ENCODE results near the gene EZR.
A peak's percentile ranks its signal among the peaks of the same experiment; 100 is the strongest.
"Not testable (repeated sequence)": the region's sequence is repeated elsewhere in the genome, so short reads cannot be mapped to it uniquely, and the experiment has no call there.

The EZR gene

GRCh38 chr6:158849899-158850806, 31.0 kb upstream of the EZR start:
- Mint-ChIP-seq H3K27ac (peak overlapping the region; percentile 95), H3K27me3 (no peaks in the 10 kb centered on the region), H3K4me3 (peak overlapping the region; percentile 61), H3K9me3 (no peaks in the 10 kb centered on the region), H3K4me1 (ENCODE audit: low read depth) (no peaks in the 10 kb centered on the region), H3K36me3 (ENCODE audit: low read depth) (no peaks in the 10 kb centered on the region)

GRCh38 chr6:158848490-158848895, 29.3 kb upstream of the EZR start:
- no peaks in the 10 kb centered on the region for H3K27me3 Mint-ChIP-seq
- no peak overlapping the region for H3K27ac Mint-ChIP-seq
- no peak overlapping the region for H3K4me3 Mint-ChIP-seq
- H3K36me3 Mint-ChIP-seq (ENCODE audit: low read depth): no peaks in the 10 kb centered on the region
- H3K4me1 Mint-ChIP-seq (ENCODE audit: low read depth): no peaks in the 10 kb centered on the region
- no peaks in the 10 kb centered on the region for H3K9me3 Mint-ChIP-seq

GRCh38 chr6:158847786-158848185, 28.6 kb upstream of the EZR start:
- no peaks in the 10 kb centered on the region for H3K36me3 Mint-ChIP-seq (ENCODE audit: low read depth)
- H3K4me1 Mint-ChIP-seq (ENCODE audit: low read depth): no peaks in the 10 kb centered on the region
- H3K27me3 Mint-ChIP-seq: no peaks in the 10 kb centered on the region
- H3K9me3 Mint-ChIP-seq: peaks cover 3% of the 10 kb centered on the region
- no peak overlapping the region for H3K27ac Mint-ChIP-seq
- no peak overlapping the region for H3K4me3 Mint-ChIP-seq

GRCh38 chr6:158847012-158847529, 27.9 kb upstream of the EZR start:
- Mint-ChIP-seq H3K36me3 (ENCODE audit: low read depth) (no peaks in the 10 kb centered on the region), H3K27me3 (no peaks in the 10 kb centered on the region), H3K27ac (no peak overlapping the region), H3K4me1 (ENCODE audit: low read depth) (no peaks in the 10 kb centered on the region), H3K4me3 (no peak overlapping the region), H3K9me3 (peaks cover 5% of the 10 kb centered on the region)

GRCh38 chr6:158843751-158844683, 24.8 kb upstream of the EZR start:
- Mint-ChIP-seq H3K9me3 (peaks cover 5% of the 10 kb centered on the region), H3K27ac (no peak overlapping the region), H3K4me3 (no peak overlapping the region), H3K27me3 (no peaks in the 10 kb centered on the region), H3K36me3 (ENCODE audit: low read depth) (no peaks in the 10 kb centered on the region), H3K4me1 (ENCODE audit: low read depth) (no peaks in the 10 kb centered on the region)

GRCh38 chr6:158841358-158841757, 22.2 kb upstream of the EZR start:
- H3K4me3 Mint-ChIP-seq: no peak overlapping the region
- H3K4me1 Mint-ChIP-seq (ENCODE audit: low read depth): peaks cover 6% of the 10 kb centered on the region
- H3K36me3 Mint-ChIP-seq (ENCODE audit: low read depth): no peaks in the 10 kb centered on the region
- H3K27ac Mint-ChIP-seq: no peak overlapping the region
- H3K27me3 Mint-ChIP-seq: no peaks in the 10 kb centered on the region
- peaks cover 5% of the 10 kb centered on the region for H3K9me3 Mint-ChIP-seq

GRCh38 chr6:158840465-158840864, 21.3 kb upstream of the EZR start:
- Mint-ChIP-seq H3K27me3 (no peaks in the 10 kb centered on the region), H3K4me1 (ENCODE audit: low read depth) (peaks cover 10% of the 10 kb centered on the region), H3K36me3 (ENCODE audit: low read depth) (no peaks in the 10 kb centered on the region), H3K27ac (no peak overlapping the region), H3K9me3 (peaks cover 5% of the 10 kb centered on the region), H3K4me3 (no peak overlapping the region)

GRCh38 chr6:158839796-158840195, 20.6 kb upstream of the EZR start:
- no peak overlapping the region for H3K27ac Mint-ChIP-seq
- no peaks in the 10 kb centered on the region for H3K36me3 Mint-ChIP-seq (ENCODE audit: low read depth)
- H3K4me3 Mint-ChIP-seq: no peak overlapping the region
- peaks cover 5% of the 10 kb centered on the region for H3K9me3 Mint-ChIP-seq
- H3K27me3 Mint-ChIP-seq: no peaks in the 10 kb centered on the region
- H3K4me1 Mint-ChIP-seq (ENCODE audit: low read depth): peaks cover 10% of the 10 kb centered on the region

- not testable (repeated sequence) for H3K4me3 Mint-ChIP-seq; H3K27me3 Mint-ChIP-seq; H3K36me3 Mint-ChIP-seq (ENCODE audit: low read depth); H3K4me1 Mint-ChIP-seq (ENCODE audit: low read depth); H3K9me3 Mint-ChIP-seq; H3K27ac Mint-ChIP-seq
Observed at GRCh38 chr6:158838790-158839189, 19.6 kb upstream of the EZR start.

GRCh38 chr6:158837684-158838625, 18.8 kb upstream of the EZR start:
- Mint-ChIP-seq H3K36me3 (ENCODE audit: low read depth) (no peaks in the 10 kb centered on the region), H3K4me1 (ENCODE audit: low read depth) (peaks cover 10% of the 10 kb centered on the region), H3K27me3 (no peaks in the 10 kb centered on the region), H3K4me3 (no peak overlapping the region), H3K9me3 (peaks cover 3% of the 10 kb centered on the region), H3K27ac (no peak overlapping the region)

GRCh38 chr6:158836625-158837311, 17.6 kb upstream of the EZR start:
- no peaks in the 10 kb centered on the region for H3K27me3 Mint-ChIP-seq
- no peaks in the 10 kb centered on the region for H3K36me3 Mint-ChIP-seq (ENCODE audit: low read depth)
- peaks cover 10% of the 10 kb centered on the region for H3K4me1 Mint-ChIP-seq (ENCODE audit: low read depth)
- no peaks in the 10 kb centered on the region for H3K9me3 Mint-ChIP-seq
- H3K4me3 Mint-ChIP-seq: no peak overlapping the region
- H3K27ac Mint-ChIP-seq: no peak overlapping the region

GRCh38 chr6:158835616-158836221, 16.6 kb upstream of the EZR start:
- Mint-ChIP-seq H3K9me3 (no peaks in the 10 kb centered on the region), H3K4me1 (ENCODE audit: low read depth) (peaks cover 10% of the 10 kb centered on the region), H3K4me3 (no peak overlapping the region), H3K36me3 (ENCODE audit: low read depth) (no peaks in the 10 kb centered on the region), H3K27ac (no peak overlapping the region), H3K27me3 (no peaks in the 10 kb centered on the region)

- H3K9me3 Mint-ChIP-seq: no peaks in the 10 kb centered on the region
- H3K36me3 Mint-ChIP-seq (ENCODE audit: low read depth): no peaks in the 10 kb centered on the region
- H3K4me3 Mint-ChIP-seq: no peak overlapping the region
- no peaks in the 10 kb centered on the region for H3K27me3 Mint-ChIP-seq
- peak overlapping the region; percentile 1 for H3K27ac Mint-ChIP-seq
- peaks cover 10% of the 10 kb centered on the region for H3K4me1 Mint-ChIP-seq (ENCODE audit: low read depth)
Observed at GRCh38 chr6:158834675-158835385, 15.7 kb upstream of the EZR start.

Measured in stimulated activated naive CD8-positive, alpha-beta T cell treated with anti-CD3 and anti-CD28 coated beads, Interleukin-15, Interleukin-2, amounts not matched to agents 100 ng/mL and 50 ng/mL, for 24 hours (primary cell).